Sigmoid colon (tissue), 4 donors: ENCODE results near the gene LRRC8B.

Experiments
- EP300 ChIP-seq, 4 donors: sonication (generic); formaldehyde crosslinking; IDR thresholded peaks; one replicate each; pipeline ENCODE4 v1.6.1; 2017; ENCODE audit warnings: antibody characterized with exemption in 4 of 4
- TF ChIP-seq, protein P1 (sequence below), 4 experiments: fragments of 450-650 bp in 3 of 4; fragments of 200-600 bp in 1 of 4; IDR thresholded peaks; one replicate each; pipeline ENCODE4 v1.5.1; 2016 to 2019; ENCODE audit warnings: antibody characterized with exemption in 4 of 4, mild to moderate bottlenecking in 3 of 4, moderate library complexity in 2 of 4

DNA sequence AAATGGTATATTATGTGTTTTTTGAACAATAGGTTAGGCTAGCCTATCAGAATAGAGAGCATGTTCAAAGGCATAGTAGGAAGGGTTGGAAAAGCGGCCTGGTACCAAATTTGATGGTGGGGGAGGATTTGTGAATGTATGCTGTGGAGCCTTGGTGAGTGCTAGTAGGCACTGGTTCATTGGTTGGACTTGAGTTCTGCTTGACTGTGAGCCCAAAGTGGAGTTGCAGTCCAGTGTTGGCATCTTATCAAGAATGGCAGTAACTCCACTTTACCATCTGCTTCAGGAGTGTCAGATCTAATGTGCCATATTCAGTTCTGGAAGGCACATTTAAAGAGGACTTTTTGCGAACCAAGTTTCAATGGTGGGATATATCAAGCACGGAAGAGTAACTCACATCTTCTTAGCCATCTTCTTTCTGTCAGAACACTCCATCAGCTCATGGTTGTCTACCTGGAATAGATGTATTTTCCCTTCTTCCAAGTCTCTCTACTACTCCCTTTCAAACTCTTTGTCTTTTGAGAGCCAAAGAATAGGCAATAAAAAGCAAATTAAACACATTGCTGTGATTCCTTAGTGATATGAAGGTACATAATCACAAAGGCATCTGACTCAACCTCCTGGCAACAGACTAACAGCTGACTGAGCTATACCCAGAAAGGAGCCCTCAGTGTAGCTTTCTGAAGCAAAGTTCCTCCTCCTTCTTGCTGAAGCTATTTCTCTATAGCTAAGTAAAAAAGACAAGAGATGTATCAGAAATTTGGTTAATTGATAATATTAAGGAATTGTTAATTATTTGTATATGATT lies 21.7 kb downstream of the LRRC8B start:
- TF ChIP-seq, protein P1, sequence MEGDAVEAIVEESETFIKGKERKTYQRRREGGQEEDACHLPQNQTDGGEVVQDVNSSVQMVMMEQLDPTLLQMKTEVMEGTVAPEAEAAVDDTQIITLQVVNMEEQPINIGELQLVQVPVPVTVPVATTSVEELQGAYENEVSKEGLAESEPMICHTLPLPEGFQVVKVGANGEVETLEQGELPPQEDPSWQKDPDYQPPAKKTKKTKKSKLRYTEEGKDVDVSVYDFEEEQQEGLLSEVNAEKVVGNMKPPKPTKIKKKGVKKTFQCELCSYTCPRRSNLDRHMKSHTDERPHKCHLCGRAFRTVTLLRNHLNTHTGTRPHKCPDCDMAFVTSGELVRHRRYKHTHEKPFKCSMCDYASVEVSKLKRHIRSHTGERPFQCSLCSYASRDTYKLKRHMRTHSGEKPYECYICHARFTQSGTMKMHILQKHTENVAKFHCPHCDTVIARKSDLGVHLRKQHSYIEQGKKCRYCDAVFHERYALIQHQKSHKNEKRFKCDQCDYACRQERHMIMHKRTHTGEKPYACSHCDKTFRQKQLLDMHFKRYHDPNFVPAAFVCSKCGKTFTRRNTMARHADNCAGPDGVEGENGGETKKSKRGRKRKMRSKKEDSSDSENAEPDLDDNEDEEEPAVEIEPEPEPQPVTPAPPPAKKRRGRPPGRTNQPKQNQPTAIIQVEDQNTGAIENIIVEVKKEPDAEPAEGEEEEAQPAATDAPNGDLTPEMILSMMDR (IDR thresholded peaks at IDR 0.05) = no peak
- TF ChIP-seq EP300 (IDR thresholded peaks at IDR 0.05) = no peak
